GM21447 (cell line): Measurements from ENCODE around the gene FLT3.
"Not testable (repeated sequence)": the region's sequence is repeated elsewhere in the genome, so short reads cannot be mapped to it uniquely, and the experiment has no call there.

Experiments
- ATAC-seq: cut with Tn5 transposase; IDR thresholded peaks from one replicate; pipeline ENCODE4 v1.9.1; 2021; ENCODE audit not compliant: unreplicated experiment

Gene FLT3

DNA sequence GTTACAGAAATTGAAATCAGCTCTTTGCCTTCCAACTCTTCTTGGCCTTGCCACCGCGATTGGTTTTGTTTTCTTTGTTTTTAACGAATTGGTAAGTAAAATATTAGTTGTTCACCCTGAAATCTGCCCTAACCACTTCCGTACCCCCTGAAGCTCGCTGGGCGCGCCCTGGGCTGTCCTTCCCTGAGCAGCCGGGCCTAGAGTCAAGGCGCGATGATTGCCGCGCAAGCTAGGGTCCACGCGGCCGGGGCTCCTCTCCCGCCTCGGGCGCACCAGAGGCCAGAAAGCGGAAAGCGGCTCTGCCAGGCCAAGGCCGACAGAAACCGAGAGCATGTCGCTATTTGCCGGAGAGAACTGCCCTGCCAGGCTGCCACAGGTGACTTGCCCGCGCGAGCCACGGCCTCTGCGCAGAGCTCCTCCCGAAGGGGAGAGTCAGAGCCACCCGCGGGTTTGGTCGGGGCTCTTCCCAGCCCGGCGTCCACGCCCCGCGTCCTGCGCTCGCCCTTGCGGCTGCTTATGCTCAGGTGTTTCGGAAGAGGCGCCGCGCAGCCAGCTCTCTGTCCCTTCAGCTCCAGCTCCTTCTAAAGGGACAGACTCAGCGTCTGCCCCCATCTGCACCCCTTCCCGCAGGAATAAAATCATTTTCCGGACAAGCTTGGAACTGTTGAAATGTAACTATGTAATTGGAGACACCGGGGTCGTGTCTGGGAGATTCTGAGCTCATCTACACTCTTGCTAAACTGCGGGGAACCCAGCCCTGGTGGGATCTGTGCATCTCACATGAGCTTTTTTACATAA, 124.6 kb downstream of the FLT3 start:
- no peak for ATAC-seq

DNA sequence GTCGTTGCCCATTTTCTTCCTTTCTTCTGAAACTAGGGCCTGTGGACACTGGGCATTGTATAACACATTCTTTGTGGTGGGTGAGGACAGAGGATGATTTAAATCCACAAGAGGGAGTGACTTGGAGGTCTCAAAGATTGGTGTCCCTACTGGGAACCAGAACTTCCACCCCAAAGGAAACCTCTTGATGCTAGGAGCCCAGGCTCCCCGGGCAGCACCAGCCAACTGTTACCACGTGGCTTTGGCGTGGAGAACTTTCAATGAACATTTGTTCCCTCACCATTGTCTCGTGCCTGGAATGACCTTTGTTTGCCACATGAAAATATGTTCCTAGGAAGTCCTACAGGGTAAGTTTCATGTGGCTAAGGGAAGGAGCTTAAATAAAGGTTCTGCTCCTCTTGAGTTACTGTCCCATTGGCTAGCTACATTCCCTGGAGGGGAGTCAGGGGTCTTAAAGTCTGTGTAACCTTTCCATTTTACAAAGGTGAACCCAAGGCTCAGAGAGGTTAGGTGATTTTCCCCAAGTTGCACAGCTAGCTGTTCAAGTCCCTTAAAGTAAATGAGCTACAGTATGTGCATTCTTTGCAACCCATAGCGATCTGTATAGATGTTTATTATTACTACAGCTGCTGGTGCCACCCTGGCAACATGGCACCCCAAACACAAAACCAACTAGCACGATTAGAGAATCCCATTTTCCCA, 126.3 kb downstream of the FLT3 start:
- no peak for ATAC-seq

- ATAC-seq = no peak
Observed at GRCh38 chr13:27973291-27973690, 127.1 kb downstream of the FLT3 start.

GRCh38 chr13:27972478-27972820, 127.9 kb downstream of the FLT3 start:
- no peak for ATAC-seq

GRCh38 chr13:27971776-27972477, 128.4 kb downstream of the FLT3 start:
- ATAC-seq = no peak

DNA sequence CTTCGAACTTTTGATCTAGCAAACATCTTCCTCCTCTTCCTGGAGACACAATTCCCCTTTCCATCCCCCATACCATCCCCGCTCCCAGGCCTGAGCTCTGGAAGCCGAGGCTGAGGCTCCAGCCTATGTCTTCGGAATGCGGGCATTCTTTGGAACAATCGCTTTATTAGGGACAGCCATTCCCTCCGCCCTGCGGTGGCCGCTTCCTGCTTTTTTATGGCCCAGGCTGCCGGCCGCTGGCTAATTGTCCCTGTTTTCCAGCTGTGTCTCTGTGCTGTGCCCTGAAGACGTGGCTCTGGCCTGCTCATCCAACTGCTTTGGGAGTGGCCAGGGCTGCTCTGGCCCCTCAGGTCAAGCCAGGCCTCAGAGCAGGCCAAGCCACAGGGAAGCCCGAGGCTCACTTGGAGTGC, 129.1 kb downstream of the FLT3 start:
- ATAC-seq = no peak

DNA sequence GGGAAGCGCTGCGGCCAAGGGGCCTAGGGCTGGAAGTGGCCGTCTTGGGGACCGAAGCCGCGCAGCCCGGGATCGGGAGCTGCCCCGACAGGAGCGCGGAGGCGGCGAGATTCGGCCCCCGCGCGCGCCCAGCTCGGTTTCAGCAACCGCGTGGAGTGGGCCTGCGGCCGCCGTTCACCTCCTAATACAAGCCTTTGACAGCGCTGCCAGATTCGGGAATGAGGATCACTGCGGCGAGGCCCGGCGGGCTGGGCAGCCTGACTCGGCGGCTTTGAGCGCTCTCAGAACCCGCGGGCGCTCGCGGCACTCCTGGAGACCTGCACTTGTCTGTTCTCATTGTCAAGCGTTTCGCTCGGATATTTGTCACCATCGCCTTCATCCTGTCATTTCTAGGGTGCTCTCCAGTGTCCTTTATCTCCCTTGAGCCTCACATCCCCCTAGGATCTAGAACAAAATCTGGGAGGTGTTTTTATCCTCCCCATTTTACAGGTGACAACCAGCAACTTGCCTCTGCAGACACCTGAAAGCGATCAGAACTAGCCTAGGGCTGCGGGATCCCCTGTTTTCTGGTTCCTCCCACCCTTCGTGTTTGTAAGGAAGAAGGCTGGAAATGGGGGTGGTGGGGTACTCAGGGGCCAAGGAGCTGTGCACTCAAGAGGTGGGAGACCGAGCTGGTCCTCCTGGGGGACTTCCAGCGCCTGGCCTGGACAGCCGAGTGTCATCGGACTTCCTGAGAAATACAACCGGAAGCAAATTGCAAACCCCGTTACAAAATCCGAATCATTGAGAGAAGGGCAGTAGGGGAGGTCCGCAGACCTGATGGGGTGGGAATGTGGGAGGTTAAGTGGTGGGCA, 129.8 kb downstream of the FLT3 start:
- no peak for ATAC-seq

GRCh38 chr13:27969866-27970229, 130.5 kb downstream of the FLT3 start:
- no peak for ATAC-seq

GRCh38 chr13:27969082-27969865, 131.1 kb downstream of the FLT3 start, which contains the start of gene CDX2:
TSS of gene CDX2 (minus strand) at chr13:27969315. CDS start at chr13:27969006, 309 bp downstream.
- ATAC-seq = no peak

GRCh38 chr13:27968316-27969081, 131.9 kb downstream of the FLT3 start:
- ATAC-seq = no peak

DNA sequence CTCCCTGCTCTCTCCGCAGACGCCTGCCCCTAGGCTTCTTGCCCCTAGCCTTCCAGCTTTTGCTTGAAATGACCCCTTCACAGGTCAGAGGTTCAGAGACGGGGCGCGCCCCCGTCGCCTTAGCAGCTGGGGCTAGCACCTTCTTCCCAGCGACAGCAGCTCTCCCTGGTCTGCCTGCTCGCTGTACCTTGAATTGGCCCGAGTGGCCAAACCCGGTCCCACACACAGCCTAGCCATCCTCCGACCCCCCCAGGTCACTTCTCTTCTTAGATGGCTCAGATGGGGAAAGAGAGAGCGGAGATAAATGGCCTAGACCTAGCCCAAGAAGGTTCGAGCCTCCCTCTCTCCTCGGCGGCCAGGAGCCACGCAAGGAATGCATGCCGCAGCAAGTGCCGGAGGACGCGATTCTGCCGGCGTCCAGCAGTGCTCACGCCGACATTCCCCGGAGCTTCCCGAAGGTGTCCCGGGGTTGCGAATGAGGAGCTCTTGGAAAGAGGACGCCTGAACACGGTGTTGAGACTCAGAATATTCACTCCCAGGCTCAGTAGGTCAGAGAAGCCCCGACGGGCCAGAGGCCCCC, 132.6 kb downstream of the FLT3 start:
- ATAC-seq = no peak

DNA sequence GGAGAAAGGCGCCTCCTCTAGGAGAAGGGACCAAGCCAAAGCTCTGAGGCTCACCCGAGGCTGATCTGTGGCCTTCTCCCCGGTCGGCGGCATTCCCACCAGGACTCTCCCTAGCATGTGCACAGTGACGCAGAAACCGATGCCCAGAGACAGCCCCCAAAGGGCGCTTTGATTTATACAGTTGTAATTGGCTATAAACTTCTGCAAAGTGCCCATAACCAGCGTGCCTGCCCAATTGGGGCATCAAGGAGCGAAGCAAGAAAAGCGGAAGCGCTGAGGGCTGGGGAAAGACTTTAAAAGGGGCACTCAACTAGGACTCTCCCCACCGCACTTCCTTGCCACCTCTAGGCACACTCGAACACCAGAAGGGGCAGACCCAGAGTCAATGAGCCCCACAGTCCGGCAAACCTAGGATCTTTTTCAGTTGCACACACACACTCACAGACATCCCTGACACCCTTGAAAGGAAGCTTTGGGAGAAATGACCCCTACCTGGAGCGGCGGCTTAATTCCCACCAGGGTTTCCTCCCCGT, 133.1 kb downstream of the FLT3 start:
- no peak for ATAC-seq

- ATAC-seq = no peak
Observed at GRCh38 chr13:27966641-27967202, 133.7 kb downstream of the FLT3 start.

- ATAC-seq = no peak
Observed at GRCh38 chr13:27965740-27966640, 134.4 kb downstream of the FLT3 start.

DNA sequence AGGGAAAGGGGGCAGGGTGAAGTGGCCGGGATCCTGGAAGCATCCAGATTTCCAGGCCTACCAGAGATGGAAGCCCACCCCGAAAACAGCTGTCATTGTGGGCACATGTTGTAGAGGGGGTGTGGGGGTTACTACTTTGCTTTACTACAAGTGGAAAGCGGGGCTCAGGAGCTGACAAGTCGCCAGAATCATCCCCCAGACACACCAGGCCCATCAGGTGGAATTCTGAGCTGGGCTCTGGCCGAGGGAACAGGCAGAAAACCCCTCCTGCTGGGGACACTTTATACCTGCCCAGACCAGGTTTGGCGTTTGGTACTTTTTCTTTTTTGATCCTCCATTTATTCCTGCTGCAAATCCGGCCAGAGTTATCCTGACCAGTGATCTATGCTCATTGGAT, 135.0 kb downstream of the FLT3 start:
- ATAC-seq = no peak

DNA sequence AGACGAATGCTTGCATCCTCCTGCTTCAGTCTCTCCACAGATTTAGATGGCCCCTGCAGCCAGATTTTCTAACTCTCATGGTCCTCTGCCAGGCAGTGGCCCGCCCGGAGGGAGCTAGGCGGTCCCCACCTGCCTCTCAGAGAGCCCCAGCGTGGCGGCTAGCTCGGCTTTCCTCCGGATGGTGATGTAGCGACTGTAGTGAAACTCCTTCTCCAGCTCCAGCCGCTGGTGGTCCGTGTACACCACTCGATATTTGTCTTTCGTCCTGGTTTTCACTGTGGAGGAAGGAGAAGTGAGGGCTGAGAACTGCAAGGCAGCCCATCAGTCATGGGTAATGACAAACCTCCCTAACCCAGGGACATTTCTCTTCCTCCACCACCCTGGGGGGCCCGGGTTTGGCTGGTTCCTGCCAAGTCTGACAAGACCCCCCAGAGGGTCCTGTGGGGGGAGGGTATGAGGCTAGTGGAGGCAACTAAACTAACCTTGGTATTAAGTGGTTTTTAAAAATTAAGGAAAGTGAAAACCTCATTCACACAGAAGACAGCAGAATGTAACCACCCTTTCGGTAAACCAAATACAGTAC, 135.5 kb downstream of the FLT3 start:
- ATAC-seq = no peak

DNA sequence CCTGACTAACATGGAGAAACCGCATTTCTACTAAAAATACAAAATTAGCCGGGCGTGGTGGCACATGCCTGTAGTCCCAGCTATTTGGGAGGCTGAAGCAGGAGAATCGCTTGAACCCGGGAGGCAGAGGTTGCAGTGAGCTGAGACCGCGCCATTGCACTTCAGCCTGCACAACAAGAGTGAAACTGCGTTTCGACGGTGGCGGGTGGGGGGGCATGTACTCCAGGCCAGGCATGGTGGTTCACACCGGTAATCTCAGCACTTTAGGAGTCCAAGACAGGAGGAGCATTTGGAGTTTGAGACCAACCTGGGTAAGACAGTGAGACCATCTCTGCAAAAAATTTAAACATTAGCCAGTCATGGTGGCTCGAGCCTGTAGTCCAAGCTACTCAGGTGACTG, 136.2 kb downstream of the FLT3 start:
- not testable (repeated sequence) for ATAC-seq
